Stimulated activated naive CD4-positive, alpha-beta T cell treated with Interleukin-2 at 50 U/mL for 16 hours (primary cell): ENCODE data around the gene MGLL.

ENCODE experiments used
- DNase-seq: peaks from one replicate; lab custom pipeline; 2025; lab: John Stamatoyannopoulos, UW

Gene MGLL

DNA sequence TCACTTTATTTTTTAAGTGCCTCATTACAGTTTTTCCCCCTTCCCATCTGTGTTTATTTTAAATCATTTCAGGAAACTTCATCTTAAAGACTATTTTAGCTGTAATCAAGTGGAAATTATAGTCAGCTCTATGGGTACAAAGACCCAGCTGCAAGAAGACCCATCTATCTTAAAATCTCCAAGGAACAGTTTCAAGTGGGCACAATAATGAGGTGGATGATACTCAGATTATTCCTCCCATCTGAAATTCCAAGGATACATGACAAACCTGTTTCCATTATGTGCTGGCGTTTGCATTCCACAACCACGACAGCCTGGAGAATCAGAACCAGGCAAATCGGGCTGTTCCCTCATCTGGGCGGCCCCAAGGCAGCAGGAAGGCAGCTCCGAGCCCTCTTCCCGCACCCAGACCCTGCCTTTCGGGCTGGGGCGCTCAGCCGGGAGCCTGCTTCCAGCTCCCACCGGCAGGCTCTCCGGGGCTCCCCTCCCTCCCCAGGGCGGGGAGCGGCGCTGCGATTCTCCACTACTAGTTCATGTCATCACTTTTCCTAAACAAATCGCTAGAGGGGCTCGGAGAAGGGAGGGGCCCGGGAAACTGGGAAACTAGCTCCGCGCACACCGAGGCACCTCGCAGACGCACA lies at the start of gene MGLL:
Gene MGLL (minus strand): TSS at position 475 of the 641 bp plus-strand sequence. CDS start 197 bp downstream, at position 278.
- no peak for DNase-seq

- DNase-seq = no peak
Observed at GRCh38 chr3:127870156-127870555, 47.8 kb upstream of the MGLL start.

DNA sequence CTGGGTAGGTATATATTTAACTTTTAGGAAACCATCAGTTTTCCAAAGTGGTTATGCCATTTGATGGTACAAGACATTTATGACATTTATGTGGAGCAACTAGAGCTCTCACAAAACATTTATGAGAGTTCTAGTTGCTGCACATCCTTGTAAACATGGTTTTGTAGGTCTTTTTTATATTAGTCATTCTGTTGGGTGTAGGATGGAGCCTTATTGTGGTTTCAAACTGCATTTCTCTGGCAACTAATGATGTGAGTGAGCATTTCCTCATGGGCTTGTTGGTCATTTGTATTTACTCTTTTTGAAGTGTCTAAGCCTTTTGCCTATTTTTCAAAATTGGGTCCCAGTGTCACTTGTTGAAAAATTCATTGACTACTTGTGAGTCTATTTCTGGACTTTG lies 45.7 kb upstream of the MGLL start:
- DNase-seq = no peak

DNA sequence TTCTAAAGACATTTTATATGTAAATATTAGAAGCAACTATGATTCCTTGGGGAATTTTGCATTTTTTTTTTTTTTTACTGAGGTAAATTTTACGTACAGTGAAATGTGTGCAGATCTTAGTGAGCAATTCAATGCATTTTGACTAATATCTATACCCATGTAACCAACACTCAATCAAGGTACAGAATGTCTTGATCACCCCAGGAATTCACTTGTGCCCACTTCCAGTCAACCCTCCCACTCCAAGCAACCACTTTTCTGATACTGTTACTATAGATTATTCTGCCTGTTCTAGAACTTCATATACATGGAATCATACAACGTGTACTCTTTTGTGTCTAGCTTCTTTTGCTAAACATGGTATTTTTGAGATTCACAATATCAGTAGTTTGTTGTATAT lies 45.1 kb upstream of the MGLL start:
- DNase-seq = no peak

DNA sequence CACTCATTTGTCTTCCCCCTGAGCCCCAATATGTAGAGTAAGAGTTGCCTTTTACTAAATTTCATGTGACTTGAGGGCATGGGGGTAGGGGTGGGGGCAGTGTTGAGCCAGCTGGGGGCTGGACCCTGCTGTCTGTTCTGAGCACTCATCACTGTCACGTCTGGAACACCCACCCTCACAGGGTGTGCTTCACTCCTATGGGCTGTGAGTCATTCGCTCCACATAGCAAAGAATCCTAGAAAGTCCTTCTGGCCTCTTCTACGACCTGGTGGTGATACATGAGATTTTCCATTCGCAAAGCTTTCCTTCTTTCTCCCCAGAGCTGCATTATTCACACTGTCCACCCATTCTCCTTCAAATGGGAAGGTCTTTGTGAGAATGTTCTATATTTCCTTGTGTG lies 43.6 kb upstream of the MGLL start:
- no peak for DNase-seq

GRCh38 chr3:127860211-127860696 lies 37.9 kb upstream of the MGLL start:
- DNase-seq = no peak

- no peak for DNase-seq
Observed at GRCh38 chr3:127859730-127860129, 37.4 kb upstream of the MGLL start.

DNA sequence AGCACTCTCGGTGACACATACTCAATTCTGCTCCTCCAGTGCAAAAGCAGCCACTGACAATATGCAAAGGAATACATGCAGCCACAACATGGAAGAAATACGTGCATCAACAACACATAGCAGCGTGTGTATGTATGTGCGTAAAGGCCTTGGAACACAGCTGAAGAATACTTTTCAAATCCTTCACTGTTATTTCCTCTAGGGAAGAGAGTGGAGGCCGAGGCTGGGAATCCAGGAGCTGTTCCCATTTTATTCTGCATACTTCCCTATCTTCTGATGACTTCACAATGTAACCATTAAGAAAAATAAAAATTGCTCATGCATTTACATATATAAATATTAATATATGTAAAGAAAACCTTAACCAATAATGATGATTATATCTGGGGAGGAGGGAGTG lies 36.6 kb upstream of the MGLL start:
- DNase-seq = no peak

- no peak for DNase-seq
Observed at GRCh38 chr3:127858521-127858920, 36.2 kb upstream of the MGLL start.

DNA sequence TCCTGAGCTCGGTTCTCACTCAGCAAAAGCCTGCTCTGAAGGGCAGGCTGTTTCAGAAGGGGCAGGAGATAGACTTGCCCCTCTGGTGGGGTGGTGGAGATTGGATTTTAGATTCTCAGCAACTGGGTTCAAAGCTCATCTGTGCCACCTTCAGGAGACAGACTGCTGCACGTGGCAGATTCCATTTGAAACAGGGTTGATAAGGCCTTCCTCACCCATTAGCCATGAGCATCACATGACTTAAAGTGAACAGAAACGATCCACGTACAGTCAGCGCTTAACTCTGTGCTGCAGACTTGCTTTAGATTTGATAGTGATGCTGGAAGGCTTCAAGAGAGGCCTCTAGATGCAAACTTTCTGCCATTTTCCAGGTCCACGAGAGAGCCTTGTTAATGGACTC lies 35.0 kb upstream of the MGLL start:
- no peak for DNase-seq

DNA sequence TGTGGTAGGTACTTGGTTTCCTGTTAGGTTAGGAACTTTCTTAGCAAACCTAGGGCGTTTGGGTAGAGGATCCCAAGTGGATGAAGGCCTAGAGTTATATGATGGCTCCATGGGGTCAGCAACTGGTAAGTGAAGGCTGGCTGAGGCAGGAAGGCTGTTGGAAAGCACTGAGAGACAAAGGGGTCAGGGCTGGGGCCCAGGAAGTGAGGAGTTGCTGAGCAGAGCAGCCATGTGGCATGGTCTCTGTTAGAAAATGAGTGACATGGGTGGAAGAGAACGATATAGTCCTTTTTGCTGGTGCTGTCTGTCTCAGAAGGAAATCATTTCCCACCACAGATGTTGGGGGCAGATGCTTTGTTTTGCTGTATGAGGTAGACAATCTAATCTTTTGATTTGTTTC lies 34.5 kb upstream of the MGLL start:
- DNase-seq = no peak

GRCh38 chr3:127855246-127855645 lies 32.9 kb upstream of the MGLL start:
- DNase-seq = no peak

- DNase-seq = no peak
Observed at GRCh38 chr3:127853681-127854080, 31.4 kb upstream of the MGLL start.

DNA sequence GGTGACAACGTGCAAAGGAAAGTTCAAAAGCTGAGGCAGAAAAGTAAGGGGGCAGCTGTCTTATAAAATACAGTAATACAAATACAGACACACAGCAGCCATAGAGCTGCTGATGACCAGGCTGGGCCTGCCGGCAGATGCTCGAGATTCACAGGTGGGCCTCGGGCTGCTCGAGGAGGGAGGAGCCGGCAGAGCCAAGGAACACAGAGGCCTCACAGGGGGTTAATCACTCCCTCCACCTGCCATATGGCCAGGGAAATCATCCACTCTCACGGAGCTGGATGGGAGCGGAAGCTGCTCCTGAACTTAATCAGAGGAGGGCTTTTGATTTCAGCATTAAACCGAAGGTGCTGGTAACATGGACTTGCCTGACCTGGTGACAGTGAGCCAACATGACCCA lies 29.6 kb upstream of the MGLL start:
- DNase-seq = no peak

DNA sequence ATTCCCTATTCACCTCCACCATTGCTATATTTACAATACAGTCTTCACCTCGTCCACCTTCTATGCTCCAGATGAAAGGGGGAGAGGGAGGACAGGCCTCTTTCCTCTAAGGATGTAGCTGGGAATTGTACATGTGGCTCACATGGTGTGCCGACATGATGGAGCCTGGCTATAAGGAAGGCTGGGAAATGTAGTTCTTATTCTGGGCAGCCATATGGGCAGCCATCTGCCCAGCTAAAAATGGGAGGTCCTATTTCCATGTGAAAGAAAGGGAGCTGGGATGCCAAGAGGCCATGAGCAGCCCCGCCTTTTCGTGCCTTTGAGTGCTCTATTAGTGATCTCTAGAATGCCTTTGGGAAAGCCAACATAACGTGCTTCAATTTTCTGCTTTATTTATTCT lies 27.1 kb upstream of the MGLL start:
- no peak for DNase-seq

- DNase-seq = no peak
Observed at GRCh38 chr3:127848131-127849129, 26.1 kb upstream of the MGLL start.

- no peak for DNase-seq
Observed at GRCh38 chr3:127847236-127847720, 25.0 kb upstream of the MGLL start.

DNA sequence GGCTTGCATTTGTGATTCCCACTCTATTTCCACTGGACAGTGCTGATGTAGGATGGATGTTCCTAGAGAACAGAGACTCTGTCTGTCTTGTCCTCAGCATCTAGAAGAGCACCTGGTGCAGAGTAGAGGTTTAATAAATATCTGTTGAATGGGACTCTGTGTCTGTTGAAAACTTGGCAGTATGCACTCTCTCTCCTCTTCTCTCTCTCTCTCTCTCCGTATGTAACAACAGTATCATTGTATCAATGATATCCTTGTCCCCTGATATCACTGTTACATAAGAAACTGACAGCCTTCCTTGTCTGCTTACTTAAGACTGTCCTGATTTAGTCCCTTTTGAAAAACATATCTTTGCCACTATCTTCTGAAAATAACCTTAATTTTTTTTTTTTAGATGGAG lies 24.3 kb upstream of the MGLL start:
- DNase-seq = no peak

GRCh38 chr3:127844326-127844942 lies 22.1 kb upstream of the MGLL start:
- no peak for DNase-seq

- no peak for DNase-seq
Observed at GRCh38 chr3:127840671-127841070, 18.4 kb upstream of the MGLL start.

DNA sequence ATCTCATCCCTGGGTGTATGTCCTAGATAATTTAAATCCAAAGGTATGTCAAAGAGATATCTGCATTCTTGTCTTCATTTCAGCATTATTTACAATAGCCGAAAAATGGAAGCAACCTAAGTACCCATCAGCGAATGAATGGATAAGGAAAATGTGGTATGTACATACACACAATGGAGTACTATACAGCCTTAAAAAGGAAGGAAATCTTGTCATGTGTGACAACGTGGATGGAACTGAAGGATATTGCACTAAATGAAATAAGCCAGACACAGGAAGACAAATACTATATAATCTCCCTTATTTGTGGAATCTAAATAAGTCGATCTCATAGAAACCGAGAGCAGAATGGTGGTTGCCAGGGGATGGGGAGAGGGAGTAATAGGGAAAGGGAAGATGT lies 16.8 kb upstream of the MGLL start:
- no peak for DNase-seq
